Fibroblast of lung (primary cell): Measurements from ENCODE around the gene FGFR2.

Experiments
- CTCF ChIP-seq, 2 donors: IDR thresholded peaks in 1 of 2; conservative IDR thresholded peaks in 1 of 2; 1 replicate in 1 of 2; 2 replicates in 1 of 2; pipeline ENCODE4 v1.5.1; 2011 to 2012; ENCODE audit warnings: low read length in 2 of 2, control low read depth in 1 of 2, inconsistent platforms in 1 of 2, low read depth in 1 of 2, mild to moderate bottlenecking in 1 of 2
- EZH2 ChIP-seq: IDR thresholded peaks from 2 replicates; pipeline ENCODE4 v1.5.1; 2012; ENCODE audit warnings: low read length, control low read depth, mild to moderate bottlenecking; ENCODE audit errors: missing control alignments

DNA sequence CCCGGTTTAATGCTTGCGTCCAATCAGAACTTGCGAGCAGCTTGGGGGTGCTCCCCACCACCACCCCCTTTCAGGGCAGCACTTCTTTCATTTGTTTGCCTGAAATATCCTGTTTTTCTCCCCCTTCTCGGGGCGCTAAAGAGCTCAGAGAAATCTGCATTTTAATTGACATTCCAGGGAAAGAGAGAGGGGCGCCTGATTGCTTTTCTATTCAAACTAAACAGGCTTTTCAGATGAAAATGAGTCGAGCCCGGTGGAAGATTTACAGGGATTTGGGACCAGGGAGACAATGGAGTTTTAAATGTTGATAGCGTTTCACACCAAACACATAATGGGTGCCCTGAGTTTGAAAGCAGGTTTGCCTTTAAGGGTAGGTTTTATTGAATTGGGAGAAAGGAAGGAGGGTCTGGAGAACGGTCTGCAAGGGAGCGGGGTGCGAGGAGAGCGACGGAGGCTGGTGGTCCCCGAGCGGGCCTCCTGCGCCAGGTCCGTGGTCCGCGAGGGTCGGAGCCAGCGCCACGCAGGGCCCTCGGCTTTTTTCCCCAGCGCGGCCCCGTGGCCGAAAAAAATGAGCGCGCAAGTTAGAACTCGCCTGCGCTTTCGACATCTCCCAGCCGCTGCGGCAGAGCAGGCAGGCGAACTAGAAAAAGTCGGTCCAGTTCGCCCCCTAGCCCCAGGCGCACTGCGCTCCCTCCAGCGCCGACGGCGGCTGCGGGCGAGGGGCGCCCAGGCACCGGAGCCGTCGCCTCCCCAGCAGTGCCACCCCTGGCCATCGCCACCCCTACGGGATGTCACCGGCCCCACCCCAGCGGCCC lies 1.3 kb downstream of the FGFR2 start:
- TF ChIP-seq EZH2 (peak; percentile 45), CTCF (conservative IDR thresholded peaks at IDR 0.05 in 1 of 2, IDR thresholded peaks at IDR 0.05 in 1 of 2; ENCODE audit: low read depth in 1 of 2, low read length in 2 of 2) (no peak)
